Measurements from ENCODE around the gene SCYGR8. TPM values are rescaled to one million over a fixed set of nuclear protein-coding genes. Genes with fewer than 3 reads are reported as not detected.

Gene SCYGR8
- total RNA-seq, 2 donors from 2014 or later, result not detected

GRCh38 chr2:227706859-227707258, 38.8 kb upstream of the SCYGR8 start:
- Histone ChIP-seq H3K36me3 (no peaks in the 10 kb centered on the region), H3K27me3 (replicated peaks; ENCODE audit: insufficient read depth) (no peaks in the 10 kb centered on the region), H3K9me3 (no peaks in the 10 kb centered on the region), H3K27ac (no peak overlapping the region), H3K4me3 (no peak overlapping the region), H3K4me1 (ENCODE audit: control insufficient read depth in 1 of 2, low read depth in 2 of 2) (no peaks in the 10 kb centered on the region)
- DNase-seq (ENCODE audit: low spot score), result no peak
- no peak for TF ChIP-seq CTCF (IDR thresholded peaks at IDR 0.05)
- no peak for ATAC-seq (ENCODE audit: insufficient number of reproducible peaks, low FRiP score, low read depth)

- Histone ChIP-seq H3K4me3 (no peak overlapping the region), H3K4me1 (ENCODE audit: control insufficient read depth in 1 of 2, low read depth in 2 of 2) (no peaks in the 10 kb centered on the region), H3K36me3 (no peaks in the 10 kb centered on the region), H3K9me3 (no peaks in the 10 kb centered on the region), H3K27ac (no peak overlapping the region), H3K27me3 (replicated peaks; ENCODE audit: insufficient read depth) (no peaks in the 10 kb centered on the region)
- no peak for ATAC-seq (ENCODE audit: insufficient number of reproducible peaks, low FRiP score, low read depth)
- DNase-seq (ENCODE audit: low spot score), result no peak
- TF ChIP-seq CTCF (IDR thresholded peaks at IDR 0.05), result no peak
Observed at GRCh38 chr2:227707390-227707789, 38.3 kb upstream of the SCYGR8 start.

GRCh38 chr2:227710986-227711385, 34.7 kb upstream of the SCYGR8 start:
- H3K27me3 ChIP-seq (replicated peaks; ENCODE audit: insufficient read depth), result no peaks in the 10 kb centered on the region
- H3K27ac ChIP-seq, result no peak overlapping the region
- no peak for TF ChIP-seq CTCF (IDR thresholded peaks at IDR 0.05)
- no peak for ATAC-seq (ENCODE audit: insufficient number of reproducible peaks, low FRiP score, low read depth)
- no peaks in the 10 kb centered on the region for H3K36me3 ChIP-seq
- H3K4me1 ChIP-seq (ENCODE audit: control insufficient read depth in 1 of 2, low read depth in 2 of 2), result peaks cover 0 to 3% of the 10 kb centered on the region in 2 donors
- DNase-seq (ENCODE audit: low spot score), result no peak
- H3K9me3 ChIP-seq, result no peaks in the 10 kb centered on the region
- no peak overlapping the region for H3K4me3 ChIP-seq

GRCh38 chr2:227713291-227713690, 32.4 kb upstream of the SCYGR8 start:
- Histone ChIP-seq H3K27ac (no peak overlapping the region), H3K27me3 (replicated peaks; ENCODE audit: insufficient read depth) (no peaks in the 10 kb centered on the region), H3K36me3 (no peaks in the 10 kb centered on the region), H3K4me3 (no peak overlapping the region), H3K4me1 (ENCODE audit: control insufficient read depth in 1 of 2, low read depth in 2 of 2) (peaks cover 2 to 3% of the 10 kb centered on the region in 2 donors), H3K9me3 (no peaks in the 10 kb centered on the region)
- DNase-seq (ENCODE audit: low spot score) (no peak), ATAC-seq (ENCODE audit: insufficient number of reproducible peaks, low FRiP score, low read depth) (no peak)
- TF ChIP-seq CTCF (IDR thresholded peaks at IDR 0.05), result no peak

- no peaks in the 10 kb centered on the region for H3K27me3 ChIP-seq (replicated peaks; ENCODE audit: insufficient read depth)
- H3K9me3 ChIP-seq, result no peaks in the 10 kb centered on the region
- ATAC-seq (ENCODE audit: insufficient number of reproducible peaks, low FRiP score, low read depth), result no peak
- no peak for TF ChIP-seq CTCF (IDR thresholded peaks at IDR 0.05)
- H3K4me1 ChIP-seq (ENCODE audit: control insufficient read depth in 1 of 2, low read depth in 2 of 2), result peaks cover 3 to 8% of the 10 kb centered on the region in 2 donors
- no peaks in the 10 kb centered on the region for H3K36me3 ChIP-seq
- H3K27ac ChIP-seq, result no peak overlapping the region
- DNase-seq (ENCODE audit: low spot score), result no peak
- H3K4me3 ChIP-seq, result no peak overlapping the region
Observed at GRCh38 chr2:227716501-227716900, 29.2 kb upstream of the SCYGR8 start.

Measured in thoracic aorta (tissue), 2 donors.